HepG2 (cell line): ENCODE data around the gene DPH1. TPM values are rescaled to one million over a fixed set of nuclear protein-coding genes. Genes with fewer than 3 reads are reported as not detected.

Source experiments
- ATAC-seq: fragments of 200-7000 bp; cut with Tn5 transposase; 3 replicates; pipeline ENCODE4 v1.9.1; 2020; ENCODE audit warnings: mild to moderate bottlenecking, moderate library complexity
- BruUV-seq: library from RNA; stranded (reverse); fragments of 400-500 nt; replicated peaks from 2 replicates; lab custom pipeline; 2021; lab: Mats Ljungman, UMichigan
- CTCF ChIA-PET: fragments of 300-600 bp; formaldehyde crosslinking; extraction: SDS; loops from one replicate; lab custom pipeline; 2021; ENCODE audit warnings: low total read pairs, inconsistent platforms, low intra/inter-chr PET ratio; lab: Yijun Ruan, JAX
- POLR2A ChIA-PET: fragments of 350-600 bp; sonication (Branson Sonifier 250); formaldehyde crosslinking; loops from one replicate; lab custom pipeline; 2020; ENCODE audit warnings: antibody characterized with exemption, inconsistent platforms; lab: Yijun Ruan, JAX
- DNase-seq: peaks from one replicate; pipeline ENCODE4 v3.0.0-alpha.2; 2015; ENCODE audit warnings: low spot score
- FAIRE-seq: peaks from 3 replicates; lab custom pipeline; 2011; peaks lifted over from hg19 to GRCh38; lab: Jason Lieb, UNC
- H2AFZ ChIP-seq: one replicate; pipeline ENCODE4 v1.6.1; 2011; ENCODE audit warnings: low read length, inconsistent platforms
- H3K27ac ChIP-seq: fragments of 300-600 bp; 3 replicates; pipeline ENCODE4 v1.8.0; 2011; ENCODE audit warnings: mixed run types, mild to moderate bottlenecking, mixed read lengths, low read length, inconsistent platforms; ENCODE audit not compliant: insufficient read depth; ENCODE audit errors: extremely low read length
- H3K27me3 ChIP-seq, 2 experiments: fragments of 200-600 bp in 1 of 2; 2 replicates in 1 of 2; 3 replicates in 1 of 2; pipeline versions ENCODE4 v1.6.0 to v1.8.0; 2011; ENCODE audit warnings: low read length in 2 of 2, mild to moderate bottlenecking in 2 of 2, moderate library complexity in 2 of 2, inconsistent platforms in 1 of 2; ENCODE audit not compliant: insufficient read depth in 2 of 2, control insufficient read depth in 1 of 2
- H3K36me3 ChIP-seq, 2 experiments: fragments of 200-600 bp in 1 of 2; replicated peaks in 1 of 2; 2 replicates in 1 of 2; 3 replicates in 1 of 2; pipeline versions ENCODE4 v1.5.1 to v1.8.0; 2011; ENCODE audit warnings: low read length in 2 of 2, inconsistent platforms in 1 of 2; ENCODE audit not compliant: insufficient read depth in 2 of 2, control insufficient read depth in 1 of 2
- H3K4me1 ChIP-seq: 2 replicates; pipeline ENCODE4 v1.5.1; 2012; ENCODE audit warnings: low read length, inconsistent platforms; ENCODE audit not compliant: insufficient read depth
- H3K4me2 ChIP-seq: 2 replicates; pipeline ENCODE4 v1.6.0; 2011; ENCODE audit warnings: low read depth, low read length, inconsistent platforms
- H3K4me3 ChIP-seq, 3 experiments: fragments of 200-600 bp in 1 of 3; sonication (generic), shearing (Covaris generic) in 1 of 3; replicated peaks in 1 of 3; 2 replicates each; pipeline ENCODE4 v1.5.1; 2011 to 2016; ENCODE audit warnings: low read length in 3 of 3, inconsistent platforms in 2 of 3, low read depth in 2 of 3, mild to moderate bottlenecking in 2 of 3, control low read depth in 1 of 3, mixed read lengths in 1 of 3; ENCODE audit not compliant: insufficient read depth in 1 of 3
- H3K79me2 ChIP-seq: one replicate; pipeline ENCODE4 v1.6.1; 2011; ENCODE audit warnings: low read length, inconsistent platforms; ENCODE audit not compliant: insufficient read depth
- H3K9ac ChIP-seq: 2 replicates; pipeline ENCODE4 v1.6.0; 2011; ENCODE audit warnings: mild to moderate bottlenecking, low read depth, low read length, inconsistent platforms; ENCODE audit not compliant: insufficient read depth
- H3K9me3 ChIP-seq: 2 replicates; pipeline ENCODE4 v1.5.1; 2012; ENCODE audit warnings: mild to moderate bottlenecking, low read length
- H4K20me1 ChIP-seq: 2 replicates; pipeline ENCODE4 v1.6.0; 2011; ENCODE audit warnings: inconsistent platforms, mild to moderate bottlenecking, low read length, moderate library complexity; ENCODE audit not compliant: insufficient read depth
- CREM ChIP-seq, 2 experiments: sonication (generic) in 1 of 2; formaldehyde crosslinking in 1 of 2; IDR thresholded peaks; 2 replicates each; pipeline versions ENCODE4 v1.4.0 to v1.6.1; 2016 to 2020; ENCODE audit warnings: antibody characterized with exemption in 1 of 2, mild to moderate bottlenecking in 1 of 2, missing genetic modification reagents in 1 of 2
- DMTF1 ChIP-seq: sonication (generic); formaldehyde crosslinking; IDR thresholded peaks from 2 replicates; pipeline ENCODE4 v1.4.0; 2020; ENCODE audit warnings: mild to moderate bottlenecking, missing genetic modification reagents
- FLYWCH1 ChIP-seq: sonication (generic); formaldehyde crosslinking; IDR thresholded peaks from 2 replicates; pipeline ENCODE4 v1.8.1; 2023; ENCODE audit warnings: mild to moderate bottlenecking, missing genetic modification reagents
- KDM6A ChIP-seq: IDR thresholded peaks from 2 replicates; pipeline ENCODE4 v1.6.1; 2016; ENCODE audit warnings: low read depth
- KLF15 ChIP-seq: sonication (generic); formaldehyde crosslinking; IDR thresholded peaks from 2 replicates; pipeline ENCODE4 v1.8.1; 2023; ENCODE audit warnings: borderline replicate concordance, mild to moderate bottlenecking, inconsistent platforms, missing genetic modification reagents, mixed read lengths
- MIER2 ChIP-seq: IDR thresholded peaks from 2 replicates; pipeline ENCODE4 v1.6.1; 2016; ENCODE audit warnings: missing biosample characterization, missing genetic modification reagents
- REXO4 ChIP-seq: sonication (generic); formaldehyde crosslinking; IDR thresholded peaks from 2 replicates; pipeline ENCODE4 v1.8.0; 2022; ENCODE audit warnings: missing genetic modification reagents, mild to moderate bottlenecking, borderline replicate concordance
- SP5 ChIP-seq: IDR thresholded peaks from 2 replicates; pipeline ENCODE4 v1.6.1; 2016; ENCODE audit warnings: low read depth, borderline replicate concordance
- ZNF138 ChIP-seq: sonication (generic); formaldehyde crosslinking; IDR thresholded peaks from 2 replicates; pipeline ENCODE4 v1.5.0; 2020; ENCODE audit warnings: mild to moderate bottlenecking, low read depth, missing genetic modification reagents
- ZNF235 ChIP-seq: sonication (generic); formaldehyde crosslinking; IDR thresholded peaks from 2 replicates; pipeline ENCODE4 v1.8.1; 2023; ENCODE audit warnings: mild to moderate bottlenecking, missing genetic modification reagents, borderline replicate concordance
- ZNF382 ChIP-seq: sonication (generic); formaldehyde crosslinking; IDR thresholded peaks from 2 replicates; pipeline ENCODE4 v1.5.0; 2020; ENCODE audit warnings: missing genetic modification reagents, mild to moderate bottlenecking, borderline replicate concordance
- ZNF556 ChIP-seq: sonication (generic); formaldehyde crosslinking; IDR thresholded peaks from 2 replicates; pipeline ENCODE4 v1.4.0; 2020; ENCODE audit warnings: mild to moderate bottlenecking, missing genetic modification reagents, borderline replicate concordance
- WGBS: methylation state at CpG from one replicate; pipeline ENCODE4 v1.1.6; 2017; ENCODE audit warnings: low lambda C conversion rate; 5-methylcytosine and 5-hydroxymethylcytosine counted together
- in situ Hi-C: cut with HindIII; loops from 2 replicates; pipeline ENCODE4 v1.10.0; 2017; ENCODE audit warnings: low pct_unique_long_range_greater_than_20kb; ENCODE audit not compliant: extremely low pct_ligation_motif_present
- intact Hi-C: fragments of 100-400 bp; cut with micrococcal nuclease; formaldehyde crosslinking; loops from one replicate; pipeline ENCODE4 v1.10.0; 2022; ENCODE audit not compliant: unreplicated experiment
- polyA plus RNA-seq, 8 experiments: library from polyadenylated mRNA; depleted of rRNA in 3 of 8; stranded (reverse) in 7 of 8; unstranded in 1 of 8; fragments of >200 nt; fragmentation: Illumina TruSeq in 4 of 8; extraction: Trizol in 4 of 8; gene quantifications; 2 replicates each; pipeline versions ENCODE4 v1.2.1 to v1.2.3, GENCODE V29; 2011 to 2016; ENCODE audit warnings: low read depth in 4 of 8, missing spikeins in 1 of 8, mixed read lengths in 1 of 8; ENCODE audit not compliant: insufficient read depth in 1 of 8
- total RNA-seq, 5 experiments: library from RNA; depleted of rRNA; stranded (reverse); fragments of >200 nt; fragmentation: Illumina TruSeq; extraction: Trizol; gene quantifications; 2 replicates each; pipeline ENCODE4 v1.2.3, GENCODE V29; 2016; ENCODE audit warnings: low read depth in 1 of 5

DPH1 gene
- total and polyA plus RNA-seq, 2 of the 13 experiments (the other 11 are each of a cell fraction or from before 2014, with no cell fraction given) = 25.3 to 42.8 TPM

- TF ChIP-seq DMTF1 (CRISPR knock-in tag) = 0 out of 2 replicates have a peak, but pooled peaks have one; percentile 44
- no peak for TF ChIP-seq MIER2 (CRISPR knock-in tag)
- peak; percentile 23; the same call in 1 of the 2 replicates for TF ChIP-seq ZNF138
- TF ChIP-seq CREM (IDR thresholded peaks at IDR 0.05) = no peak
- TF ChIP-seq CREM (CRISPR knock-in tag; IDR thresholded peaks at IDR 0.05) = no peak
- no peak for TF ChIP-seq REXO4 (CRISPR knock-in tag)
- TF ChIP-seq SP5 (CRISPR knock-in tag) = no peak
- no peak for TF ChIP-seq FLYWCH1 (CRISPR knock-in tag)
Measured at GRCh38 chr17:2067048-2067561, 37.2 kb downstream of the DPH1 start (continued).

GRCh38 chr17:2067608-2068024 is 37.7 kb downstream of the DPH1 start:
- POLR2A ChIA-PET = no interaction called here

More at GRCh38 chr17:2067608-2068024, 37.7 kb downstream of the DPH1 start:
- no TSS peak for BruUV-seq
- Histone ChIP-seq H3K9ac (no peak overlapping the region), H4K20me1 (no peaks in the 10 kb centered on the region), H3K27ac (peak overlapping the region; percentile 54), H3K27me3 (no peaks in the 10 kb centered on the region), H3K4me3 (no peak overlapping the region), H3K4me2 (no peak overlapping the region), H3K4me1 (peaks cover 38% of the 10 kb centered on the region), H3K79me2 (no peaks in the 10 kb centered on the region), H3K9me3 (no peaks in the 10 kb centered on the region), H3K36me3 (peaks cover 15 to 33% of the 10 kb centered on the region in 2 experiments), H2AFZ (no peak overlapping the region)
- ATAC-seq (no peak), FAIRE-seq (no peak), DNase-seq (no peak)
- in situ Hi-C loops (no loop called here), intact Hi-C loops (no loop called here)
- 89% methylated on average over 5 of the region's 5 CpGs for WGBS
- TF ChIP-seq KLF15 (CRISPR knock-in tag) (no peak), ZNF235 (CRISPR knock-in tag) (no peak), ZNF556 (CRISPR knock-in tag) (no peak), ZNF382 (CRISPR knock-in tag) (no peak), KDM6A (no peak)
- CTCF ChIA-PET = no interaction called here
